SKM-1 treated with dmso at 0.1 percent for 144 hours (cell line): ENCODE results near the gene MAP4K4.
"Not testable (repeated sequence)": the region's sequence is repeated elsewhere in the genome, so short reads cannot be mapped to it uniquely, and the experiment has no call there.

Experiments
- DNase-seq: peaks from one replicate; lab custom pipeline; 2025; ENCODE audit not compliant: unreplicated experiment; lab: John Stamatoyannopoulos, UW

MAP4K4 gene

GRCh38 chr2:101766337-101766736 is 68.8 kb downstream of the MAP4K4 start:
- DNase-seq: no peak

- DNase-seq: no peak
These were observed 69.6 kb downstream of the MAP4K4 start for GRCh38 chr2:101766871-101767739.

DNA sequence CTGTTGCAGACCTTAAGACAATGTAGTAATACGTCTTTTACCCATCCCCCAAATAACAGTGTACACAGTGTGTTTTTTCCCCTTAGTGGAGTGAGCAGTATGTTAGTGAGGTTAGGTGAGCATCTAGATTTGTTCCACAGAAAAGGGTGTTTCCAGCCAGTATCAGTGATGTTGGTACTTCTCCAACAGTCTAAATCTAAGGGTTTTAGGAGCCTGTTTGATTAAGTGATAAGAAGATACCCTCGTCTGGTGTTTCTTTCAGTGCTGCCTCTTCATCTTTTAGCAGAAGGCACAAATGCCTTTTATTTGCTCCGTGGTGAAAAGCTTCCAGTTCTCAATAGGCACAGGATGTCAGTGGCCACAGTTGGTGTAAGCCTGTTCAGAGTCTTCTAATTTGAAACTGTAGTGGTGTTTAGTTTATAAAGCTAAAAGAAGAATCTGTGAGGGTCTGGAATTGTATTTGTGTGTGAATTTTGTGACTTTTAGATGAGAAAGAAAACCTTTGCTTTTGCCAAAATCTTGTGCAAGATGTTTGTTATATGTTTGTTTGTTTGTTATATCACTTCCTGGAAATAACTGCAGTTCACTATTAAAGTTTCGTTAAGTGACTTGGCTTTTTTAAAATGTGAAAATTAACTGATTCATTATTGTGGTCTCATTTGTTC is 71.2 kb downstream of the MAP4K4 start:
- DNase-seq: no peak

DNA sequence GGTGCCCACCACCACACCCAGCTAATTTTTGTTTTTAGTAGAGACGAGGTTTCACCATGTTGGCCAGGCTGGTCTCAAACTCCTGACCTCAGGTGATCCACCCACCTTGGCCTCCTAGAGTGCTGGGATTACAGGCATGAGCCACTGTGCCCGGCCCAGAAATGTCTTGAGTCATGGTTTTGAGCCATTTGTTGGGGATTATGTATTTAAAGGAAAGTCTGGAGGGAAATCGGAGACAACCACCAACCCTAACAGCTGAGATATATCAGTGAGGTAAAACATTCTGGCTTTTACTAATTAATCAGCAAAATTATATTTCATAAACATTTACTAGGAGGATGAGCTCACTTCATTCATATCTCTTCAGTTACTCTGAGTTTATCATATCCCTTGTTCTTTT is 72.2 kb downstream of the MAP4K4 start:
- not testable (repeated sequence) for DNase-seq

DNA sequence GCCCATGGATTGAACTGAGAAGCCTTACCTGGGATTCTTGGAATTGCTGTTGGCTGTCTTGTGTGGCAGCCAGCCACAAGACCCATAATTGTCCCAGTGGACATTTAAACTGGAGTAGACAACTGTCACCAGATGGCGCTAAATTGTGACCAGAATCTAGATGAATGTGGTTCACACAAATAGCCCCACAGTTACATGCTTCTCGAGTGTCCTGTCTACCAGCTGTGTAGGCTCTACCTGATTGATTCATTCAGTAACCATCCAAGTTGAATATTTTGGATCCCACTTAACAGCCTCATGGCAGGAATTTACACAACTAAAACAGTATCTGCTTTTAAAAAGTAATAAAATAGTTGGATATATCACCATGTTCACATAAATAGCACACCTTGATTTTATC is 73.2 kb downstream of the MAP4K4 start:
- peak; percentile 23 for DNase-seq

- no peak for DNase-seq
These were observed 73.9 kb downstream of the MAP4K4 start for GRCh38 chr2:101771227-101771902.

GRCh38 chr2:101771910-101772321 is 74.4 kb downstream of the MAP4K4 start:
- no peak for DNase-seq

DNA sequence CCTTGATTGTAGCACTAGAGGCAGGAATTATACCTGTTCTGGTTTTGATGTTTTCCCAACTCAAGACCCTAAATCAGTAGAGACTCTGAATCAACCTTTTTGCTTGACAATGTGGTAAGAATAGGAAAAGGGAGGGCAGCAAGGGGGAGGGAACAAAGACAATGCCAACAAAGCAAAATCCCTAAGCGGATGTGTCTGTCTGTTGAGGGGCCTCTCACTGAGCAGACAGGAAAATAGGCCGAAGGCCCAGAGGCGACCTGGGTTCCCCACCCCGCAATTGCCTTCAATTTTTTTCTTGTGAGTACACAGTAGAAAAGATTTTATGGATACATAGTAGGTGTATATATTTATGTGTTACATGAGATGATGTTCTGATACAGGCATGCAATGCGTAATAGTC is 75.6 kb downstream of the MAP4K4 start:
- no peak for DNase-seq

DNA sequence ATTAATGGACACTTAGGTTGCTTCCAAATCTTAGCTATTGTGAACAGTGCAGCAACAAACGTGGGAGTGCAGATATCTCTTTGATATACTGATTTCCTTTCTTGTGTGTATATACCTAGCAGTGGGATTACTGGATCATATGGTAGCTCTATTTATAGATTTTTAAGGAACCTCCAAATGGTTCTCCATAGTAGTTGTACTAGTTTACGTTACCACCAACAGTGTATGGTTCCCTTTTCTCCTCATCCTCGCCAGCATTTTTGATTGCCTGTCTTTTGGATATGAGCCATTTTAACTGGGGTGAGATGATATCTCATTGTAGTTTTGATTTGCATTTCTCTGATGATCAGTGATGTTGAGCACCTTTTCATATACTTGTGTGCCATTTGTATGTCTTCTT is 76.5 kb downstream of the MAP4K4 start:
- DNase-seq: not testable (repeated sequence)

DNA sequence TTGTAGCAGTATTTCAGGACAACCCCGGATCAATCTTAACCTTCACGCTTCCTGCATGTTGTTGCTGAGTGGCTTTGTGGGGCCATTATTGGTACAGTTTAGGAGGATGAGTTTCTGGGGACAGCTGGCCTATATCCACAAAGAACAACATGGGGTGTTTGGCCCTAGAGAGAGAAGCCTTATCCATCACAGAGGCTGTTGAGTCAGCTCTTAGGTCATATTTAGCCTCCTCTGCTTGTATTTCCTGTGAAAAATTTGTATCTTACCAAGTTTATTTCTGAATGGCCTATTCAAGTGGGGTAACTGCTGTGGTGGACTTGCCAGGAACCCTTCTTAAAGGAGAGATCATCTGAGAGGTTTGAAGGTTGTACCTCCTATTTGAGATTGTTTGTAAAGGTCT is 77.6 kb downstream of the MAP4K4 start:
- no peak for DNase-seq

- no peak for DNase-seq
These were observed 78.1 kb downstream of the MAP4K4 start for GRCh38 chr2:101775636-101776035.

DNA sequence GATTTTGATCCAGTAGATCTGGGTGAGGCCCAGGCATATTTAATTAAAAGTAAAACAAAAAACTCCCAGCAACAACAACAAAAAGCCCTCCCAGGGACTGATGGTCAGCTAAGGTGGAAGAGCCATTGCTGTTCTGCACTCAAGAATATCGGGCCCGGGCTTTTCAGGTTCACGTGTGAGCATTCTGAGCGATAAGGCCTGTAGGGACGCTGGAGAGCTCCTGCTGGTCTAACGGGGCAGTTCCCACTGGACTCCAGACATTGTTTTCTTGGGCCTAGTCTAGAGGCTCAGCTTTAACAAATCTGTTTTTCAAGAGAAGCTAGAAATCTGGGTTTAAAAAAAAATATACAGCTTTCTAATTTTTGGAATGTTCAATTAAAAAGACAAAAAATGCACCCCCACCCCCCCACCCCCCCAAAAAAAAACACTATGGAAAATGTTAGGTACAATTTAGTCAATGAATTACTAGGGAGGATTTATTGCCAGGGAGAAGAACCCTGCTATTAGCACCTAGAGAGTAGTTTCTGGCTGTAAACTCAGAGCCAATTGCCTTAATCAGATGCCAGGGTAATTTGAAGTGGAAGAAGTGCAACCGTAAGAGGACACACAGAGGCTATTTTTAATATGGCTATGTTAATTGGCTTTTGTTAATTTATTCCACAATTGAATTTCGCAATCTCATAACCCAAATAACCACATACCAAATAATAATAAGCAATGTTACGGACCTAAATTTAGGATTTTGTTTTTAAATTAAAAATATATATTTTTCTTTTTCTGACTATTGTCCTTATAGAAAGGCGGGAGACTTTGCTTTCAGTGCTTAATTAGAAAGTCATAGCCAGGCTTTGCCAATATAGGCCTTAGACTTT is 78.9 kb downstream of the MAP4K4 start:
- DNase-seq: no peak

GRCh38 chr2:101777337-101777736 is 79.8 kb downstream of the MAP4K4 start:
- no peak for DNase-seq

DNA sequence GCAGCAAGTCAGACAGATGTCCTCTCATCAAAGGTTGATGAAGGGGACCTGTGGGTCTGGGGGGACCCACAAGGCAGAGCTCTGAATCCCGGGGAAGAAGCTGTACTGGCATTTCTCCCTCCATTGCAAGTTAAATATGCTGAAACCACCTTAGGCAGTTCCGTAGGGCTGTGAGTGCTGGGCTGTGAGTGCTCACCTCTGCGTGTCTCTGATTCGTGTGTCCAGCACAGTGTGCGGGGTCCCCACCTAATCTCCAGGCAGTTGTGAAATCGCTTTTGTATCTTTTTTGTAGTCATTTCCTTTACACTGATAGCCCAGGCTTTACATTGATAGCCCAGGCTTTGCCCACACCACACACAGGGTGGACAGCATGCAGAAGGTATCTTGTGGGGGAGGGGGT is 80.6 kb downstream of the MAP4K4 start:
- no peak for DNase-seq

- DNase-seq: no peak
These were observed 81.7 kb downstream of the MAP4K4 start for GRCh38 chr2:101779190-101779589.

DNA sequence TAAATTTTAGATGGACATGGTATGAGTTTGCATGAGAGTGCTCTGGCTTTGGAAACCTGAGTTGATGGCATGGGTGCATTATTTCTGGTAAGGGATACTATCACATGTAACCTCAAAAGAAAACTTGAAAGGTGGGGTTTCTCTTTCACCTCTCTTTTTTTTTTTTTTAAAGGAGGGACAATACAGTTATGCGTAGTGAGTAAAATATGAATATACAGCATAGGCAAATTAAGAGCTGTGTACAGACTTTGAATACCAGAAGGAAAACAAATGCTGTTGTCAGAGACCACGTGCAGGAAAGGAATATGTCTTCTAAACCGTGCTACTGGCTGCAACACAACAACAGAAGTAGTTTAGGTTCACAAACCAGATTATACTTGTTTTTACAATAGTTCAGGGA is 82.1 kb downstream of the MAP4K4 start:
- no peak for DNase-seq

- peak; percentile 84 for DNase-seq
These were observed 83.8 kb downstream of the MAP4K4 start for GRCh38 chr2:101781326-101781725.

DNA sequence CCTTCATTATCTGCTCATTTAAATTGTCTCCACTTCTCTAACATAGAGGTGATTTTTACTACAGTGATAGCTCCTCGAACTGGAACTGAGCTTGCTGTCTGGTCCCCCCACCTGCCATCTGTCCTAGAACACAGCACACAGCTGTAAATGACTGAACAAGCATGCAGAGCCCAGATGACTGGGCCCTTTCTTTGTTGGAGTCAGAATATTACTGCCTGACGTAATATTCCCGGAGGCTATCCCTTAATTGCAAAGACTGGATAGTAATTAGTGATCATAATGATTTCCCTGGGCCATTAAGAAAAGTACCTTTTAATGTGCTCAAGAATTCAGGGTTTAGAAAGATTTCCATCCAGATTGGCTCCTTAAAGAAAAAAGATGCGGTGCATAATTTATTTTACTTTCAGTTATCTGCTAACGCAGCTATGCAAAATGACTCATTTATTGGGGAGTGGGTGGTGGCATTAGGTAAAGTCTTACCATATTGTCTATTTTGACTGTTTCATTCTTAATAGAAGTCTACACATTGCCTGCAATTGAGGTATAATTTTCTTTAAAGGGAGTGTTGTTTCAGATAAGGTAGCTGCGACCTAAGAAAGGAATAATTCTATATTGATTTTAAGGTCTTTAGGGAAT is 84.4 kb downstream of the MAP4K4 start:
- no peak for DNase-seq

- DNase-seq: no peak
These were observed 84.9 kb downstream of the MAP4K4 start for GRCh38 chr2:101782427-101782792.

DNA sequence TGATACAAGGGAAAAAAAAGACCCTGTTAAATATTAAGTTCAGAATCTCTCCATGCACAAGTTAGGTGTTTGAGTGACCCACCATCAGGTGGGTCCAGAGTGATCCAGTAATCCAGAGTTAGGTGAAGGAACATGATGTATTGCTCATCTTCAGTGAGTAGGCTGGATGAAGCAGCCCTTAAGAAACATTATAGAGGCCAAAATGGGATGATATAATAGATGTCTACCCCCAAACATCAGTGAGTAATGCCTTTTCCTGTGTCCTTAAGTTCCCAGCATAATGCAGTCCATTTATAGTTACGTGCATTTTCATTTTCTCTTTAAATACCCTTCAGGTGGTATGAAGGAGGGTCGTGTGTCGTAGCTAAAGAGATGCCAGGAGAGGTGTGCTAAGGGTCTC is 89.6 kb downstream of the MAP4K4 start:
- no peak for DNase-seq

DNA sequence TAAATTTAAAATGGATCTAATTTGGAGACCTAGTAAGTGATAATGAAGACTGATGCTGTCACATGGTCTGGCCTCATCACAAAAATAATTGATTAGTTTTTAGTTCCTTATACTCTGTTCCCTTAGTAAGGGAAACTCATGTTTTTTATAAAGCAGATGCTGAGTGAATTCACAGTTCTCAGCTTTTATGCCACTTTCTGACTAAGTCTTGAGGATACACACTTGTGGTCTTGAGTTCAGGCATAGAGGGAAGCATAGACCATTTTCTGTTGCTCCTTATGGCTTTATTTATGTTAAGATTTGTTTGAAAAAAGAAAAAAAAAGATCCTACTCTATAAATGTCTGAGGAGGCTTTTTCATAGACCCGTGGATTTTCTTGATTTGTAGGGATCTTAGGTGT is 91.1 kb downstream of the MAP4K4 start:
- no peak for DNase-seq
